Fibroblast of upper back skin (primary cell): ENCODE data around the gene ZSCAN26.
A peak's percentile ranks its signal among the peaks of the same experiment; 100 is the strongest.

Experiments
- DNase-seq: peaks from one replicate; pipeline ENCODE4 v3.0.0-alpha.2; 2013

Gene ZSCAN26

GRCh38 chr6:28266962-28267694 lies at the start of gene ZSCAN26:
ZSCAN26 (plus strand) TSS chr6:28267143; CDS start chr6:28271920, 4,777 bp downstream.
- peak; percentile 87 for DNase-seq

- no peak for DNase-seq
Measured at GRCh38 chr6:28217890-28218289, 49.1 kb upstream of the ZSCAN26 start.

GRCh38 chr6:28218312-28219248 lies 48.4 kb upstream of the ZSCAN26 start:
- DNase-seq: peak; percentile 71

- DNase-seq: no peak
Measured at GRCh38 chr6:28220257-28221133, 46.4 kb upstream of the ZSCAN26 start.

GRCh38 chr6:28224131-28225055 lies 42.5 kb upstream of the ZSCAN26 start:
- no peak for DNase-seq

- peak; percentile 90 for DNase-seq
Measured at GRCh38 chr6:28225056-28225834, 41.7 kb upstream of the ZSCAN26 start, which contains the start of gene ZSCAN9. ZSCAN9 (plus strand) TSS chr6:28225275; CDS start chr6:28227085, 1,810 bp downstream.

- DNase-seq: no peak
Measured at GRCh38 chr6:28226460-28226859, 40.5 kb upstream of the ZSCAN26 start.

- no peak for DNase-seq
Measured at GRCh38 chr6:28232785-28233184, 34.2 kb upstream of the ZSCAN26 start.

- DNase-seq: no peak
Measured at GRCh38 chr6:28235912-28236452, 31.0 kb upstream of the ZSCAN26 start.

- no peak for DNase-seq
Measured at GRCh38 chr6:28239636-28240035, 27.3 kb upstream of the ZSCAN26 start.

GRCh38 chr6:28240471-28240870 lies 26.5 kb upstream of the ZSCAN26 start:
- no peak for DNase-seq

- no peak for DNase-seq
Measured at GRCh38 chr6:28243946-28244345, 23.0 kb upstream of the ZSCAN26 start.

GRCh38 chr6:28245206-28245941 lies 21.6 kb upstream of the ZSCAN26 start:
- no peak for DNase-seq

- DNase-seq: no peak
Measured at GRCh38 chr6:28248916-28249315, 18.0 kb upstream of the ZSCAN26 start.

- DNase-seq: no peak
Measured at GRCh38 chr6:28250747-28251146, 16.2 kb upstream of the ZSCAN26 start.

- DNase-seq: no peak
Measured at GRCh38 chr6:28251661-28252008, 15.3 kb upstream of the ZSCAN26 start.

GRCh38 chr6:28252009-28252975 lies 14.7 kb upstream of the ZSCAN26 start, which contains the start of gene ZKSCAN4:
ZKSCAN4 (minus strand) TSS chr6:28252269; CDS start chr6:28251980, 289 bp downstream.
- DNase-seq: peak; percentile 90

- DNase-seq: no peak
Measured at GRCh38 chr6:28254121-28254519, 12.8 kb upstream of the ZSCAN26 start.
